Upper lobe of left lung (tissue), 4 donors: ENCODE data around the gene TCEANC2.

Experiments used
- EP300 ChIP-seq, 4 donors: sonication (generic); formaldehyde crosslinking; IDR thresholded peaks; one replicate each; pipeline ENCODE4 v1.5.1; 2017; ENCODE audit warnings: antibody characterized with exemption in 4 of 4, control low read depth in 2 of 4
- POLR2A ChIP-seq, 4 donors: fragments of 450-650 bp; IDR thresholded peaks; one replicate each; pipeline ENCODE4 v1.5.1; 2016 to 2017; ENCODE audit warnings: antibody characterized with exemption in 4 of 4, mild to moderate bottlenecking in 2 of 4
- TF ChIP-seq, protein P1 (sequence below), 6 experiments: fragments of 450-650 bp in 4 of 6; fragments of 200-600 bp in 2 of 6; sonication (generic) in 2 of 6; IDR thresholded peaks; one replicate each; pipeline ENCODE4 v1.5.1; 2016 to 2019; ENCODE audit warnings: antibody characterized with exemption in 6 of 6

DNA sequence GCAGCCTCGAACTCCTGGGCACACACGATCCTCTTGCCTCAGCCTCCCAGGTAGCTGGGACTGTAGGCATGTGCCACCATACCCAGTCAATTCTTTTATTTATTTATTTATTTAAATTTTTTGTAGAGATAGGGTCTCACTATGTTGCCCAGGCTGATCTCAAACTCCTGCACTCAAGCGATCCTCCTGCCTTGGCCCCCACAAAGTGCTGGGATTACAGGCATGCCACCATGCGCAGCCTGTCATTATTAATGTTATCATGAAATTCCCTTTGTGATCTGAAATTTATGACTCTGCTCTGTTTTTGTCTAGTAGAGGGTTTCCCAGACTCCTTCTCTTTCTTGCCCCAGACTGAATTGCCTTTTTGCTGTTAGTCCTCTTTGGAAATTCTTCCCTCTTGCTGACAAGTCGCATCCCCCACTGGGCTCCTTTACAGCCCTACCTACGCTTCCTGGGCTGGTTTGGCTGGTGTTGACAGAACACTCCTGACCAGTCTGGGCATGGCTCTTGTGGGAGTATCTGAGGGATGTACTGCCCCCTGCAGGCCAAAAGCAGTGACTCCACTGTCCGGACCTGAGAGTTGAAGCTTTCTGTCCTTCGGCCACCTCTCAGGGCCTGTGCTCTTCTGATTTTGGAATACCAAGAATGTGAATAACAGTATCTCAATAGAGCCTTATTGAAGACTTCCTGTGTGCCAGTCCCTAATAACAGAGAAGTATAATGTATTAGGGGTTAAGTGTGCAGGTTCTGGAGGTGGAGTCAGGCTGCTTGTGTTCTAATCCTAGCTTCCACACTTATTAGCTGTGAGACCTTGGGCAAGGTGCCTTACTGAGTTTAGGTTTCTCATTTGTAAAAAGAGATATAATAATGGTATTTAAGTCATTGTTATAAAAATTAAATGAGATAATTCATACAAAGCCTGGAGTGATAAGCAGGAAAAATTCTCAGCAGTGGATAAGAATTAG lies 28.2 kb downstream of the TCEANC2 start:
- TF ChIP-seq EP300 (IDR thresholded peaks at IDR 0.05) (no peak), POLR2A (IDR thresholded peaks at IDR 0.05) (no peak)
- TF ChIP-seq, protein P1, sequence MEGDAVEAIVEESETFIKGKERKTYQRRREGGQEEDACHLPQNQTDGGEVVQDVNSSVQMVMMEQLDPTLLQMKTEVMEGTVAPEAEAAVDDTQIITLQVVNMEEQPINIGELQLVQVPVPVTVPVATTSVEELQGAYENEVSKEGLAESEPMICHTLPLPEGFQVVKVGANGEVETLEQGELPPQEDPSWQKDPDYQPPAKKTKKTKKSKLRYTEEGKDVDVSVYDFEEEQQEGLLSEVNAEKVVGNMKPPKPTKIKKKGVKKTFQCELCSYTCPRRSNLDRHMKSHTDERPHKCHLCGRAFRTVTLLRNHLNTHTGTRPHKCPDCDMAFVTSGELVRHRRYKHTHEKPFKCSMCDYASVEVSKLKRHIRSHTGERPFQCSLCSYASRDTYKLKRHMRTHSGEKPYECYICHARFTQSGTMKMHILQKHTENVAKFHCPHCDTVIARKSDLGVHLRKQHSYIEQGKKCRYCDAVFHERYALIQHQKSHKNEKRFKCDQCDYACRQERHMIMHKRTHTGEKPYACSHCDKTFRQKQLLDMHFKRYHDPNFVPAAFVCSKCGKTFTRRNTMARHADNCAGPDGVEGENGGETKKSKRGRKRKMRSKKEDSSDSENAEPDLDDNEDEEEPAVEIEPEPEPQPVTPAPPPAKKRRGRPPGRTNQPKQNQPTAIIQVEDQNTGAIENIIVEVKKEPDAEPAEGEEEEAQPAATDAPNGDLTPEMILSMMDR (IDR thresholded peaks at IDR 0.05), result peak; percentile 68 to 77 (median 74)
